Astrocyte of the spinal cord (primary cell): ENCODE results near the gene ALDOA.
"Not testable (repeated sequence)": the region's sequence is repeated elsewhere in the genome, so short reads cannot be mapped to it uniquely, and the experiment has no call there.

ENCODE experiments used
- DNase-seq: peaks from one replicate; pipeline ENCODE4 v3.0.0; 2011; ENCODE audit warnings: low read depth, low spot score
- H3K4me3 ChIP-seq: 2 replicates; pipeline ENCODE4 v1.5.1; 2011; ENCODE audit warnings: low read depth, mild to moderate bottlenecking, low read length, moderate library complexity
- in situ Hi-C: cut with HindIII; loops from 2 replicates; pipeline ENCODE4 v1.10.0; 2017; ENCODE audit warnings: low sequenced_read_pairs
- TF ChIP-seq, protein P1 (sequence below): IDR thresholded peaks from 2 replicates; pipeline ENCODE4 v1.5.1; 2012; ENCODE audit warnings: low read depth, mild to moderate bottlenecking, low read length, inconsistent platforms

ALDOA gene

GRCh38 chr16:30112197-30113030 lies 46.9 kb downstream of the ALDOA start:
- DNase-seq: peak; percentile 30
- no peak overlapping the region for H3K4me3 ChIP-seq
- in situ Hi-C loops: no loop called here
- TF ChIP-seq, protein P1, sequence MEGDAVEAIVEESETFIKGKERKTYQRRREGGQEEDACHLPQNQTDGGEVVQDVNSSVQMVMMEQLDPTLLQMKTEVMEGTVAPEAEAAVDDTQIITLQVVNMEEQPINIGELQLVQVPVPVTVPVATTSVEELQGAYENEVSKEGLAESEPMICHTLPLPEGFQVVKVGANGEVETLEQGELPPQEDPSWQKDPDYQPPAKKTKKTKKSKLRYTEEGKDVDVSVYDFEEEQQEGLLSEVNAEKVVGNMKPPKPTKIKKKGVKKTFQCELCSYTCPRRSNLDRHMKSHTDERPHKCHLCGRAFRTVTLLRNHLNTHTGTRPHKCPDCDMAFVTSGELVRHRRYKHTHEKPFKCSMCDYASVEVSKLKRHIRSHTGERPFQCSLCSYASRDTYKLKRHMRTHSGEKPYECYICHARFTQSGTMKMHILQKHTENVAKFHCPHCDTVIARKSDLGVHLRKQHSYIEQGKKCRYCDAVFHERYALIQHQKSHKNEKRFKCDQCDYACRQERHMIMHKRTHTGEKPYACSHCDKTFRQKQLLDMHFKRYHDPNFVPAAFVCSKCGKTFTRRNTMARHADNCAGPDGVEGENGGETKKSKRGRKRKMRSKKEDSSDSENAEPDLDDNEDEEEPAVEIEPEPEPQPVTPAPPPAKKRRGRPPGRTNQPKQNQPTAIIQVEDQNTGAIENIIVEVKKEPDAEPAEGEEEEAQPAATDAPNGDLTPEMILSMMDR: peak; percentile 70

DNA sequence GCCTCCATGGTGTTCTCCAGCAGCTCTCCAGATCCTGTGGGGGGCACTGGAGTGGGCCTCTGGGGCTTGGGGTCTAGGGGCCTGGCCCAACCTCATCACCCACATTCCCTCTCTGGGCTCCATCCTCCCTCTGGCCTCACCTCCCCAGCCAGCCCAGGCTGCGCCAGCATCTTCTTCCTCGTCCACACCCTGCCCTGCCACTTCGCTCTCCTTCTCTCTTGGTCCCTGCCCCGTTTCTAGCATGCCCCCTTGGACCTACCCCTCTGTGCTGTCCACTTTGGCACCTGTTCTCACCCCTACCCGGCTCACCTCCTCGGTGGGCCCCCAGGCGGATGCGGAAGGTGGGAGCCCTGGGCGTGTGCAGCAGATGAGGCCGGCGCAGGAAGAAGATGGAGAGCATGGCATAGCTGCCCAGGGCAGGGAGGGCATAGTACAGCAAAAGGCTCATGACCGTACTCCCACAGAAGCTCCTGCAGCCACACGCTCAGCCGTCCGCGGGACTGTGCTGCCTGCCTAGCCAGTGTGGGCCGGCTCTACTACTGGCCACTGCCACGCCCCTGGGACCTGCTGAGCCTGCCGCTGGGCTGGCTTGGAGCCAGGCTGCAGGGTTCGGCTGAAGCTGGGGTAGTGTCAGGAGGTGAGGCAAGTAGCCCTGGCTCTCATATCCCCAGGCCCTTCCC lies 47.6 kb downstream of the ALDOA start, which contains the start of gene GDPD3:
Gene GDPD3 (minus strand): TSS at position 507 of the 680 bp plus-strand sequence. CDS start 59 bp downstream, at position 448.
- no peak within 1 kb of the TSS for H3K4me3 ChIP-seq
- TF ChIP-seq, protein P1: no peak
- in situ Hi-C loops: no loop called here
- DNase-seq: no peak

DNA sequence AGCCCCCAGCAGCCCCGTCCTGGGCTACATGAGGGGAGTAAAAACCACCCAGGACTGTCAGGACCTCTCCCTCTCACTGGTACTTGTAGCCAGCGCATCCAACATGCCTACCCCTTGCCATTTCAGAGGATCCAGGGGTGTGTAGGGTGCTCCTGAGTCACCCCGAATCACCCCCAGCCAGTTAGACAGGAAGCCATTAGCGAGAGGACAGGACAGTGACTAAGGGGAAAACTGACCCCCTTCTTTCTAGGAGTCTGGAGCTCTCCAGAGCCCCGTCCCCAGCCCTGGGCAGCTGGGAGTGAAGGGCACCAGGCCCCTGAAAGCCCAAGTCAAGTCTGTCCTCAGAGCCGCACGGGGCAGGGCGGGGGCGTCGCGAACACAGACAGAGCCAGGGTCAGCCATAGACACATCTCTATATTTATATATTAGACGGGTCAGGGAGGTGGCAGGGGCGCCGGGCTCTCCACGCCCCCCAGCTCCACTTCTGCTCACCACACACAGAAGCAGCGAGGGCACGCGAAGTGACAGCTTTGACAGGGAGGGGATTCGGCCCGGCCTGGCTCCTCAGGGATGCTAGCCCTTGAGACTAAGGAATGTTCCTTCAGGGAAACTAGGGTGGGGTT lies 48.3 kb downstream of the ALDOA start:
- no peak for DNase-seq
- in situ Hi-C loops: no loop called here
- TF ChIP-seq, protein P1: no peak
- no peak overlapping the region for H3K4me3 ChIP-seq

- no peak overlapping the region for H3K4me3 ChIP-seq
- TF ChIP-seq, protein P1: no peak
- no peak for DNase-seq
- in situ Hi-C loops: no loop called here
Measured at GRCh38 chr16:30114411-30114810, 48.9 kb downstream of the ALDOA start.

GRCh38 chr16:30114833-30115232 lies 49.3 kb downstream of the ALDOA start:
- in situ Hi-C loops, DNase-seq, H3K4me3 ChIP-seq: not testable (repeated sequence)

DNA sequence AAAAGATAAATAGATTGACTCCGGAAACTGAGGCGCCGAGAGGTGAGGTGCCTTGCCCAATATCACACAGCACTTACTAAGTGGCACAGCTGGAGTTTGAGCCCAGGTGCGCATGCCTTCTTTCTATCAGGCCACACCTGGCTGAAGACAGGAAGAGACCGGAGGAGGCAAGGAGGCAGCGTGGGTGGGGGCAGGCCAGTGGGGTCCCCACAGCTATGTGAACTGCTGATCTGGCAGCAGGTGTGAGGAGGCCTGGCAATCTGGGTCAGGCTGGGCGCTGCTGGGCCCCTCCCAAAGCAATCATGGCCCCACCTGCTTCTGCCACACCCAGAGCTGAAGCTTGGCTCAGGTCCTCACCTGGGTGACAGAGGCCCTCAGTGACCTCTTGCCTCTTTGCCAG lies 49.7 kb downstream of the ALDOA start:
- in situ Hi-C loops: no loop called here
- no peak for DNase-seq
- H3K4me3 ChIP-seq: no peak overlapping the region
- TF ChIP-seq, protein P1: no peak
